H1 (cell line): ENCODE measurements around the gene HINT3. TPM values are rescaled to one million over a fixed set of nuclear protein-coding genes. Genes with fewer than 3 reads are reported as not detected.
A peak's percentile ranks its signal among the peaks of the same experiment; 100 is the strongest.

Source experiments
- CBX8 ChIP-seq: fragments of 300-800, 300-1000 bp; sonication (generic); IDR thresholded peaks from 2 replicates; pipeline ENCODE4 v1.7.1; 2016; ENCODE audit warnings: low read depth, low read length, borderline replicate concordance
- CEBPB ChIP-seq: IDR thresholded peaks from 2 replicates; pipeline ENCODE4 v1.6.1; 2012; ENCODE audit warnings: low read depth, low read length
- CHD2 ChIP-seq: IDR thresholded peaks from 2 replicates; pipeline ENCODE4 v1.6.1; 2012; ENCODE audit warnings: low read length, improper control_type of control experiment
- EGR1 ChIP-seq: IDR thresholded peaks from 2 replicates; pipeline ENCODE4 v1.6.1; 2011; ENCODE audit warnings: low read depth, low read length, borderline replicate concordance
- GABPA ChIP-seq: IDR thresholded peaks from 2 replicates; pipeline ENCODE4 v1.6.1; 2011; ENCODE audit warnings: mild to moderate bottlenecking, low read length, moderate library complexity, borderline replicate concordance; ENCODE audit not compliant: insufficient read depth
- KDM5A ChIP-seq: fragments of 200-600 bp; IDR thresholded peaks from 2 replicates; pipeline ENCODE4 v1.7.1; 2012; ENCODE audit warnings: mild to moderate bottlenecking, low read length, inconsistent platforms, mixed read lengths
- MAX ChIP-seq: IDR thresholded peaks from 2 replicates; pipeline ENCODE4 v1.6.1; 2012; ENCODE audit warnings: inconsistent platforms
- RBBP5 ChIP-seq: IDR thresholded peaks from 2 replicates; pipeline ENCODE4 v1.7.1; 2012; ENCODE audit warnings: low read depth, mild to moderate bottlenecking, inconsistent platforms, low read length, moderate library complexity, borderline replicate concordance
- RNF2 ChIP-seq: fragments of 200-900, 300-1000 bp; sonication (generic); IDR thresholded peaks from 2 replicates; pipeline ENCODE4 v1.7.1; 2016; ENCODE audit warnings: borderline replicate concordance, low read depth, mild to moderate bottlenecking, antibody characterized with exemption, low read length; ENCODE audit not compliant: poor library complexity, severe bottlenecking; ENCODE audit errors: missing control alignments
- RXRA ChIP-seq: IDR thresholded peaks from 2 replicates; pipeline ENCODE4 v1.6.1; 2011; ENCODE audit warnings: low read depth, mild to moderate bottlenecking, low read length, moderate library complexity; ENCODE audit not compliant: insufficient read depth
- SAP30 ChIP-seq: fragments of 300-600 bp; sonication (generic); IDR thresholded peaks from 2 replicates; pipeline ENCODE4 v1.7.1; 2012; ENCODE audit warnings: low read length, moderate library complexity, mild to moderate bottlenecking, inconsistent platforms; ENCODE audit not compliant: insufficient read depth, insufficient replicate concordance
- SIN3A ChIP-seq, 2 experiments: IDR thresholded peaks in 1 of 2; conservative IDR thresholded peaks in 1 of 2; 2 replicates each; pipeline ENCODE4 v1.6.1; 2011 to 2012; ENCODE audit warnings: low read length in 2 of 2, improper control_type of control experiment in 1 of 2, low read depth in 1 of 2, mild to moderate bottlenecking in 1 of 2
- SIRT6 ChIP-seq: IDR thresholded peaks from one replicate; pipeline ENCODE4 v1.7.1; 2012; ENCODE audit warnings: low read length, inconsistent platforms
- SIX5 ChIP-seq: IDR thresholded peaks from 2 replicates; pipeline ENCODE4 v1.6.1; 2011; ENCODE audit warnings: mild to moderate bottlenecking, low read depth, low read length
- SP4 ChIP-seq: IDR thresholded peaks from 2 replicates; pipeline ENCODE4 v1.6.1; 2012; ENCODE audit warnings: low read length, inconsistent platforms
- TAF1 ChIP-seq: IDR thresholded peaks from 2 replicates; pipeline ENCODE4 v1.6.1; 2011; ENCODE audit warnings: mild to moderate bottlenecking, low read depth, low read length
- USF2 ChIP-seq: IDR thresholded peaks from 2 replicates; pipeline ENCODE4 v1.6.1; 2011; ENCODE audit warnings: low read length, improper control_type of control experiment
- ZNF274 ChIP-seq: IDR thresholded peaks from 2 replicates; pipeline ENCODE4 v1.7.0; 2012; ENCODE audit warnings: low read length, borderline replicate concordance; ENCODE audit errors: extremely low read depth
- polyA plus RNA-seq, 7 experiments: library from polyadenylated mRNA; depleted of rRNA in 3 of 7; stranded (reverse) in 5 of 7; unstranded in 2 of 7; fragments of >200 nt in 5 of 7; fragments of 200-250 nt in 2 of 7; gene quantifications; 1 replicate in 5 of 7; 2 replicates in 1 of 7; 4 replicates in 1 of 7; pipeline versions ENCODE4 v1.2.1 to v1.2.3, GENCODE V29; 2011 to 2013; ENCODE audit warnings: missing spikeins in 2 of 7, mixed read lengths in 2 of 7
- total RNA-seq: library from RNA; stranded (reverse); fragmentation: NEBNext Ultra II Directional; extraction: Animal tissue kit (Norgen Biotek cat#: 25700); gene quantifications from 2 replicates; pipeline ENCODE4 v1.2.1, GENCODE V29; 2021

The HINT3 gene
- total and polyA plus RNA-seq, 2 of the 8 experiments (the other 6 are each of a cell fraction or from before 2014, with no cell fraction given), result 1.2 to 7.8 TPM

- TF ChIP-seq ZNF274, result no peak
- TF ChIP-seq KDM5A, result peak; percentile 74
- no peak for TF ChIP-seq CBX8
- 0 out of 2 replicates have a peak, but pooled peaks have one; percentile 54 for TF ChIP-seq CHD2
- peak; percentile 81 to 91; a peak in 3 of 4 replicates for TF ChIP-seq SIN3A (conservative IDR thresholded peaks at IDR 0.05 in 1 of 2, IDR thresholded peaks at IDR 0.05 in 1 of 2; ENCODE audit: low read depth in 1 of 2, low read length in 2 of 2)
- TF ChIP-seq SP4, result no peak
- TF ChIP-seq RXRA, result no peak
- TF ChIP-seq TAF1, result peak; percentile 82
- TF ChIP-seq GABPA, result no peak
- TF ChIP-seq CEBPB, result no peak
- no peak for TF ChIP-seq EGR1
- TF ChIP-seq SIRT6, result no peak
- TF ChIP-seq RBBP5, result peak; percentile 100
- no peak for TF ChIP-seq SIX5
- no peak for TF ChIP-seq RNF2
- no peak for TF ChIP-seq SAP30
- TF ChIP-seq USF2, result no peak
- peak; percentile 67 for TF ChIP-seq MAX
Measured at GRCh38 chr6:125956506-125957390, at the start of gene HINT3 (continued).
